Hypothalamus (tissue), 51 donors: ENCODE results near the gene MCUR1.

Source experiments
- DNase-seq, 51 donors: peaks; one replicate each; lab custom pipeline; 2025; lab: John Stamatoyannopoulos, UW

The MCUR1 gene

DNA sequence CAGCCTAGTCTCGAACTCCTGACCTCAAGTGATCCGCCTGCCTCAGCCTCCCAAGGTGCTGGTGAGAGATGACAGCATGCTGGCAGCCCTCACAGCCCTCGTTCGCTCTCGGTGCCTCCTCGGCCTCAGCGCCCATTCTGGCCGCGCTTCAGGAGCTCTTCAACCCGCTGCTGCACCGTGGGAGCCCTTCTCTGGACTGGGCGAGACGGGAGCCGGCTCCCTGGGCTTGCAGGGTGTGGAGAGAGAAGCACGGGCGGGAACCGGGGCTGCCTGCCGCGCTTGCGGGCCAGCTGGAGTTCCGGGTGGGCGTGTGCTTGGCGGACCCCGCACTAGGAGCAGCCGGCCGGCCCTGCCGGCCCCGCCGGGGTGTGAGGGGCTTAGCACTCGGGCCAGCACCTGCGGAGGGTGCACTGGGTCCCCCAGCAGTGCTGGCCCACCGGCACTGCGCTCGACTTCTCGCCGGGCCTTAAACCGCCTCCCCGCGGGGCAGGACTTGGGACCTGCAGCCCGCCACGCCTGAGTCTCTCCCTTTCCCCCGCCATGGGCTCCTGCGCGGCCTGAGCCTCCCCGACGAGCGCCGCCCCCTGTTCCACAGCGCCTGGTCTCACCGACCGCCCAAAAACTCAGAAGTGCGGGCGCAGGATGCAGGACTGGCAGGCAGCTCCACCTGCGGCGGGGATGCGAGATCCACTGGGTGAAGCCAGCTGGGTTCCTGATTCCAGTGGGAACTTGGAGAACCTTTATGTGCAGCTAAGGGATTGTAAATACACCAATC is 71.2 kb downstream of the MCUR1 start:
- no peak for DNase-seq

DNA sequence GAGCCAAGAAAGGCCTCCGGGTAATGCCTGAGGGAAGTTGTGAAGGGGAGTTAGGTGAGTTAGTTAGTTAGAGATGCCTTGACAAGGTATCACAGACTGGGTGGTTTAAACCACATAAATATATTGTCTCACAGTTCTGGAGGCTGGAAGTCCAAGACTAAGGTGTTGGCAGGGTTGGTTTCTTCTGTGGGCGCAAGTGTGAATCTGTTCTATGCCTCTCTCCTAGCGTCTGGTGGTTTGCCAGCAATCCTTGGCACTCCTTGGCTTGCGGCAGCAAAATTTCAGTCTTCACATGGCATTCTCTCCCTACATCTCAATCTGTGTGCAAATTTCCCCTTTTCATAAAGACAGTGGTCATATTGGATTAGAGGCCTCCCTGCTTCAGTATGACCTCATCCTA is 73.0 kb downstream of the MCUR1 start:
- DNase-seq = peak in 1 of 51 donors; percentile 35
